H1 (cell line): Measurements from ENCODE around the gene GRID1. TPM values are rescaled to one million over a fixed set of nuclear protein-coding genes. Genes with fewer than 3 reads are reported as not detected.
A peak's percentile ranks its signal among the peaks of the same experiment; 100 is the strongest.

ENCODE experiments used
- CTCF ChIA-PET: fragments of 300-600 bp; sonication (Branson Sonifier 250); formaldehyde crosslinking; loops from one replicate; lab custom pipeline; 2021; ENCODE audit not compliant: partially characterized antibody; lab: Charles Lee
- POLR2A ChIA-PET: fragments of 300-600 bp; sonication (Branson Sonifier 250); formaldehyde crosslinking; loops from one replicate; lab custom pipeline; 2021; ENCODE audit warnings: inconsistent platforms; ENCODE audit not compliant: partially characterized antibody; lab: Charles Lee
- DNase-seq, 2 experiments: peaks; one replicate each; pipeline versions ENCODE4 v3.0.0 to v3.0.0-alpha.2; 2010 to 2022; ENCODE audit warnings: low spot score in 2 of 2, low read depth in 1 of 2, mixed read lengths in 1 of 2
- FAIRE-seq: peaks from 2 replicates; lab custom pipeline; 2011; peaks lifted over from hg19 to GRCh38; lab: Jason Lieb, UNC
- H2AFZ ChIP-seq: 2 replicates; pipeline ENCODE4 v1.8.1; 2012; ENCODE audit warnings: low read length, inconsistent platforms
- H2AK5ac ChIP-seq: 2 replicates; pipeline ENCODE4 v1.6.1; 2013; ENCODE audit warnings: low read depth, low read length
- H2BK120ac ChIP-seq: replicated peaks from 2 replicates; pipeline ENCODE3; 2013; ENCODE audit warnings: low read depth, low read length, inconsistent platforms
- H2BK12ac ChIP-seq: 2 replicates; pipeline ENCODE4 v1.6.1; 2013; ENCODE audit warnings: low read depth, low read length
- H2BK15ac ChIP-seq: 2 replicates; pipeline ENCODE4 v1.6.1; 2013; ENCODE audit warnings: low read length
- H2BK20ac ChIP-seq: 2 replicates; pipeline ENCODE4 v1.6.1; 2013; ENCODE audit warnings: low read length
- H2BK5ac ChIP-seq: 2 replicates; pipeline ENCODE4 v1.6.1; 2013; ENCODE audit warnings: low read depth, low read length
- H3K14ac ChIP-seq: 2 replicates; pipeline ENCODE4 v1.6.1; 2013; ENCODE audit warnings: inconsistent platforms; ENCODE audit not compliant: insufficient read length
- H3K18ac ChIP-seq: 2 replicates; pipeline ENCODE4 v1.6.1; 2013; ENCODE audit warnings: low read length; ENCODE audit errors: extremely low read depth
- H3K23ac ChIP-seq: 2 replicates; pipeline ENCODE4 v1.6.1; 2013; ENCODE audit warnings: inconsistent platforms; ENCODE audit not compliant: insufficient read length
- H3K23me2 ChIP-seq: 2 replicates; pipeline ENCODE4 v1.6.1; 2013; ENCODE audit warnings: low read depth, low read length
- H3K27ac ChIP-seq: 2 replicates; pipeline ENCODE4 v1.6.1; 2011; ENCODE audit warnings: low read depth, low read length, inconsistent platforms
- H3K27me3 ChIP-seq, 4 experiments: replicated peaks in 1 of 4; 1 replicate in 1 of 4; 2 replicates in 3 of 4; pipeline versions ENCODE4 v1.6.1 to v1.8.1; 2011 to 2013; ENCODE audit warnings: low read length in 3 of 4, mild to moderate bottlenecking in 3 of 4, inconsistent platforms in 2 of 4, mixed read lengths in 2 of 4, moderate library complexity in 1 of 4; ENCODE audit not compliant: control insufficient read depth in 3 of 4, insufficient read depth in 3 of 4; ENCODE audit errors: extremely low read depth in 1 of 4
- H3K36me3 ChIP-seq, 4 experiments: 2 replicates each; pipeline versions ENCODE4 v1.6.1 to v1.8.1; 2011 to 2013; ENCODE audit warnings: mild to moderate bottlenecking in 4 of 4, low read length in 3 of 4, moderate library complexity in 2 of 4, control low read depth in 1 of 4, inconsistent platforms in 1 of 4; ENCODE audit not compliant: insufficient read depth in 4 of 4, control insufficient read depth in 2 of 4
- H3K4ac ChIP-seq: replicated peaks from 2 replicates; pipeline ENCODE3; 2013; ENCODE audit warnings: low read length, low read depth, mixed read lengths, inconsistent platforms; ENCODE audit not compliant: insufficient read length
- H3K4me1 ChIP-seq, 4 experiments: replicated peaks in 1 of 4; 1 replicate in 1 of 4; 2 replicates in 3 of 4; pipeline versions ENCODE4 v1.6.1 to v1.8.1; 2011 to 2013; ENCODE audit warnings: low read length in 3 of 4, inconsistent platforms in 2 of 4, mixed read lengths in 1 of 4; ENCODE audit not compliant: insufficient read depth in 4 of 4, control insufficient read depth in 3 of 4
- H3K4me2 ChIP-seq, 2 experiments: 2 replicates each; pipeline versions ENCODE4 v1.6.1 to v1.8.1; 2011 to 2013; ENCODE audit warnings: low read depth in 2 of 2, low read length in 2 of 2, control low read depth in 1 of 2, inconsistent platforms in 1 of 2, mild to moderate bottlenecking in 1 of 2; ENCODE audit not compliant: insufficient read depth in 1 of 2
- H3K4me3 ChIP-seq, 4 experiments: fragments of 200-600, 300-600 bp in 1 of 4; sonication (generic), shearing (Covaris generic), sonication (Bioruptor Twin) in 1 of 4; 2 replicates each; pipeline versions ENCODE4 v1.5.1 to v1.8.1; 2011 to 2016; ENCODE audit warnings: low read length in 4 of 4, low read depth in 3 of 4, control low read depth in 2 of 4, inconsistent platforms in 2 of 4, mild to moderate bottlenecking in 2 of 4, mixed read lengths in 1 of 4, moderate library complexity in 1 of 4; ENCODE audit not compliant: insufficient read depth in 2 of 4; ENCODE audit errors: extremely low read depth in 1 of 4
- H3K56ac ChIP-seq: replicated peaks from 2 replicates; pipeline ENCODE3; 2013; ENCODE audit warnings: low read depth, mild to moderate bottlenecking, mixed read lengths, low read length, inconsistent platforms; ENCODE audit not compliant: insufficient read length
- H3K79me1 ChIP-seq: 2 replicates; pipeline ENCODE4 v1.6.1; 2013; ENCODE audit warnings: low read depth, low read length, control low read depth
- H3K79me2 ChIP-seq, 2 experiments: 2 replicates each; pipeline versions ENCODE4 v1.6.1 to v1.8.1; 2012 to 2013; ENCODE audit warnings: low read length in 2 of 2, mild to moderate bottlenecking in 2 of 2, inconsistent platforms in 1 of 2; ENCODE audit not compliant: insufficient read depth in 2 of 2, control insufficient read depth in 1 of 2
- H3K9ac ChIP-seq, 4 experiments: replicated peaks in 1 of 4; 1 replicate in 1 of 4; 2 replicates in 3 of 4; pipeline versions ENCODE4 v1.6.1 to v1.8.1; 2011 to 2013; ENCODE audit warnings: low read depth in 3 of 4, low read length in 3 of 4, control low read depth in 2 of 4, mild to moderate bottlenecking in 2 of 4, moderate library complexity in 2 of 4, inconsistent platforms in 1 of 4; ENCODE audit errors: extremely low read depth in 1 of 4
- H3K9me3 ChIP-seq, 2 experiments: 2 replicates each; pipeline versions ENCODE4 v1.6.1 to v1.8.1; 2012 to 2013; ENCODE audit warnings: mild to moderate bottlenecking in 2 of 2, moderate library complexity in 2 of 2, control low read depth in 1 of 2, inconsistent platforms in 1 of 2, low read depth in 1 of 2, low read length in 1 of 2, mixed read lengths in 1 of 2; ENCODE audit not compliant: insufficient read depth in 2 of 2
- H4K20me1 ChIP-seq, 2 experiments: replicated peaks in 1 of 2; 2 replicates each; pipeline versions ENCODE3 to v1.8.1; 2011 to 2013; ENCODE audit warnings: inconsistent platforms in 2 of 2, low read length in 2 of 2, mild to moderate bottlenecking in 1 of 2; ENCODE audit not compliant: insufficient read depth in 2 of 2, control insufficient read depth in 1 of 2
- H4K5ac ChIP-seq: 2 replicates; pipeline ENCODE4 v1.6.1; 2013; ENCODE audit warnings: low read length, low read depth, mixed read lengths, inconsistent platforms; ENCODE audit not compliant: insufficient read length
- H4K8ac ChIP-seq: 2 replicates; pipeline ENCODE4 v1.8.0; 2013; ENCODE audit warnings: mild to moderate bottlenecking, moderate library complexity, low read length, inconsistent platforms; ENCODE audit not compliant: insufficient read depth; ENCODE audit errors: extremely low read depth
- H4K91ac ChIP-seq: replicated peaks from 2 replicates; pipeline ENCODE3; 2013; ENCODE audit warnings: low read length, mixed read lengths, inconsistent platforms; ENCODE audit not compliant: insufficient read length
- BACH1 ChIP-seq: IDR thresholded peaks from 2 replicates; pipeline ENCODE4 v1.6.1; 2012; ENCODE audit warnings: low read length, improper control_type of control experiment
- BCL11A ChIP-seq, 2 experiments: IDR thresholded peaks; one replicate each; pipeline ENCODE4 v1.6.1; 2011; ENCODE audit warnings: low read depth in 2 of 2, low read length in 2 of 2, mild to moderate bottlenecking in 2 of 2
- JUN ChIP-seq: IDR thresholded peaks from 2 replicates; pipeline ENCODE4 v1.6.1; 2011; ENCODE audit warnings: low read depth, mild to moderate bottlenecking, improper control_type of control experiment, low read length
- MAFK ChIP-seq: IDR thresholded peaks from 2 replicates; pipeline ENCODE4 v1.6.1; 2012; ENCODE audit warnings: low read depth, mild to moderate bottlenecking, improper control_type of control experiment, low read length
- RAD21 ChIP-seq, 2 experiments: IDR thresholded peaks in 1 of 2; conservative IDR thresholded peaks in 1 of 2; 2 replicates each; pipeline ENCODE4 v1.6.1; 2011; ENCODE audit warnings: low read depth in 2 of 2, low read length in 2 of 2, improper control_type of control experiment in 1 of 2, inconsistent platforms in 1 of 2, mild to moderate bottlenecking in 1 of 2, moderate library complexity in 1 of 2
- SIN3A ChIP-seq, 2 experiments: IDR thresholded peaks in 1 of 2; conservative IDR thresholded peaks in 1 of 2; 2 replicates each; pipeline ENCODE4 v1.6.1; 2011 to 2012; ENCODE audit warnings: low read length in 2 of 2, improper control_type of control experiment in 1 of 2, low read depth in 1 of 2, mild to moderate bottlenecking in 1 of 2
- TAF1 ChIP-seq: IDR thresholded peaks from 2 replicates; pipeline ENCODE4 v1.6.1; 2011; ENCODE audit warnings: mild to moderate bottlenecking, low read depth, low read length
- ZNF274 ChIP-seq: IDR thresholded peaks from 2 replicates; pipeline ENCODE4 v1.7.0; 2012; ENCODE audit warnings: low read length, borderline replicate concordance; ENCODE audit errors: extremely low read depth
- WGBS, 2 experiments: shearing (Covaris generic) in 1 of 2; methylation state at CpG; one replicate each; pipeline versions ENCODE4 v1.1.6 to v1.1.7; 2013 to 2015; ENCODE audit warnings: low lambda C conversion rate in 2 of 2, mixed read lengths in 2 of 2, inconsistent platforms in 1 of 2, low coverage in 1 of 2, missing lambda C conversion rate in 1 of 2; ENCODE audit not compliant: insufficient replicate concordance in 2 of 2, insufficient coverage in 1 of 2, insufficient read length in 1 of 2; ENCODE audit errors: extremely low coverage in 1 of 2, missing lambda C conversion rate in 1 of 2; 5-methylcytosine and 5-hydroxymethylcytosine counted together
- polyA plus RNA-seq, 7 experiments: library from polyadenylated mRNA; depleted of rRNA in 3 of 7; stranded (reverse) in 5 of 7; unstranded in 2 of 7; fragments of >200 nt in 5 of 7; fragments of 200-250 nt in 2 of 7; gene quantifications; 1 replicate in 5 of 7; 2 replicates in 1 of 7; 4 replicates in 1 of 7; pipeline versions ENCODE4 v1.2.1 to v1.2.3, GENCODE V29; 2011 to 2013; ENCODE audit warnings: missing spikeins in 2 of 7, mixed read lengths in 2 of 7
- total RNA-seq: library from RNA; stranded (reverse); fragmentation: NEBNext Ultra II Directional; extraction: Animal tissue kit (Norgen Biotek cat#: 25700); gene quantifications from 2 replicates; pipeline ENCODE4 v1.2.1, GENCODE V29; 2021
- TF ChIP-seq, protein P1 (sequence below), 3 experiments: IDR thresholded peaks; 1 replicate in 2 of 3; 2 replicates in 1 of 3; pipeline versions ENCODE4 v1.5.1 to v1.6.1; 2011; ENCODE audit warnings: low read length in 3 of 3, mild to moderate bottlenecking in 3 of 3, inconsistent platforms in 2 of 3, low read depth in 1 of 3, moderate library complexity in 1 of 3; ENCODE audit not compliant: insufficient read depth in 1 of 3; ENCODE audit errors: control extremely low read depth in 1 of 3

GRID1 gene
- total and polyA plus RNA-seq, 2 of the 8 experiments (the other 6 are each of a cell fraction or from before 2014, with no cell fraction given), result 0.22 to 0.30 TPM

DNA sequence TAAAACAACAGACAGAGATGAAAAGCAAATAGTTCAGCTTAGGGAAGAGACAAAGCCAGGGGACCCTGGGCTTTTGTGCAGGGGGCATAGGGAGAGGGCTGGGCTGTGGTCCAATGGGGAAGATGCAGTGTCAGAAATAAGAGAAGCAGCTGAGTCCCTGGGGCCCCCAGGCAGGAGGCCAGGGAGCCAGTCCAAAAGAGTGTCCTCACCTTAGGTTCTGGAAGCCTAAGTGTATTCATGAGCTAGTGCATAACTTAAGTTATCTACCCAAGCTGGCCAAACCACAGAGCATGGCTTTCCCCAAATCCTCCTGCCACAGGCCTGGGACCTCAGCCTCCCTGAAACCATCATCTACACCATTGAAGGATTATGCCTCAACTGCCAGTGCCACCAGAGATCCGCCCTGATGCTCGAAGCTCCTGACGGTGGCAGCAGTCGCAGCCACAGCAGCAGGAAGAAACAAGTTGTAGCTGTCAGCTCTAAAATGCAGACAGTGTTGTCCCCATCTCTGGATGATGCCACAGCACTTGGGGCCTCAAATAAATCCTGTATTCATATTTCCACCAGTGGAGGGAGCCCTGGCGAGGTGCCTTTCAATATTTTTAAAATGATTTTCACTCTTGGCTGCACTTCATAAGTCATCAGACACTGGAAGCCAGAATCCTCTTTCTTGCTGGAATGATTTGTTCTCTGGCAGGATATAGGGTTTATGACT lies 574.6 kb downstream of the GRID1 start:
- Histone ChIP-seq H3K4me2 (no peak overlapping the region), H3K36me3 (no peaks in the 10 kb centered on the region), H3K4ac (no peak overlapping the region), H3K4me1 (no peaks in the 10 kb centered on the region), H3K27ac (no peak overlapping the region), H2BK120ac (no peak overlapping the region), H3K9ac (no peak overlapping the region), H3K4me3 (no peak overlapping the region), H3K79me1 (no peaks in the 10 kb centered on the region), H4K5ac (no peak overlapping the region), H3K23ac (no peak overlapping the region), H3K79me2 (no peaks in the 10 kb centered on the region), H2BK15ac (no peak overlapping the region), H2AK5ac (no peak overlapping the region), H4K20me1 (no peaks in the 10 kb centered on the region), H4K8ac (no peak overlapping the region), H2BK12ac (no peak overlapping the region), H3K27me3 (no peaks in the 10 kb centered on the region), H3K9me3 (no peaks in the 10 kb centered on the region), H4K91ac (no peak overlapping the region), H2BK20ac (no peak overlapping the region), H3K23me2 (no peaks in the 10 kb centered on the region), H2AFZ (no peak overlapping the region), H3K56ac (no peak overlapping the region), H2BK5ac (no peak overlapping the region), H3K14ac (no peak overlapping the region), H3K18ac (no peak overlapping the region)
- POLR2A ChIA-PET, result interaction anchor here (1.3 kb wide), 1 partner anchor 279 kb away, joined by 3 read pairs; no protein-coding TSS in a partner anchor
- DNase-seq, result no peak
- FAIRE-seq, result no peak
- CTCF ChIA-PET, result interaction anchor here (0.5 to 2.4 kb wide), 15 partner anchors 8 to 753 kb away, joined by 3 to 8 read pairs (median 3); no protein-coding TSS in a partner anchor
- WGBS, 2 experiments, result 90% methylated on average over 5 of the region's 5 CpGs; no CpG with 5 or more reads in 1 of the 2 experiments
- TF ChIP-seq, protein P1, sequence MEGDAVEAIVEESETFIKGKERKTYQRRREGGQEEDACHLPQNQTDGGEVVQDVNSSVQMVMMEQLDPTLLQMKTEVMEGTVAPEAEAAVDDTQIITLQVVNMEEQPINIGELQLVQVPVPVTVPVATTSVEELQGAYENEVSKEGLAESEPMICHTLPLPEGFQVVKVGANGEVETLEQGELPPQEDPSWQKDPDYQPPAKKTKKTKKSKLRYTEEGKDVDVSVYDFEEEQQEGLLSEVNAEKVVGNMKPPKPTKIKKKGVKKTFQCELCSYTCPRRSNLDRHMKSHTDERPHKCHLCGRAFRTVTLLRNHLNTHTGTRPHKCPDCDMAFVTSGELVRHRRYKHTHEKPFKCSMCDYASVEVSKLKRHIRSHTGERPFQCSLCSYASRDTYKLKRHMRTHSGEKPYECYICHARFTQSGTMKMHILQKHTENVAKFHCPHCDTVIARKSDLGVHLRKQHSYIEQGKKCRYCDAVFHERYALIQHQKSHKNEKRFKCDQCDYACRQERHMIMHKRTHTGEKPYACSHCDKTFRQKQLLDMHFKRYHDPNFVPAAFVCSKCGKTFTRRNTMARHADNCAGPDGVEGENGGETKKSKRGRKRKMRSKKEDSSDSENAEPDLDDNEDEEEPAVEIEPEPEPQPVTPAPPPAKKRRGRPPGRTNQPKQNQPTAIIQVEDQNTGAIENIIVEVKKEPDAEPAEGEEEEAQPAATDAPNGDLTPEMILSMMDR (IDR thresholded peaks at IDR 0.05; ENCODE audit: control extremely low read depth in 1 of 3, insufficient read depth in 1 of 3, low read depth in 1 of 3, low read length in 3 of 3), result peak in 2 of 3 experiments; percentile 6 to 10; a peak in 1 of 4 replicates
- TF ChIP-seq BCL11A (IDR thresholded peaks at IDR 0.05; ENCODE audit: low read depth in 2 of 2, low read length in 2 of 2), result no peak
- TF ChIP-seq MAFK, result no peak
- TF ChIP-seq TAF1, result no peak
- no peak for TF ChIP-seq ZNF274
- no peak for TF ChIP-seq JUN
- no peak for TF ChIP-seq BACH1
- TF ChIP-seq RAD21 (IDR thresholded peaks at IDR 0.05 in 1 of 2, conservative IDR thresholded peaks at IDR 0.05 in 1 of 2; ENCODE audit: low read depth in 2 of 2, low read length in 2 of 2), result peak in 1 of 2 experiments; percentile 36; a peak in 2 of 4 replicates
- no peak for TF ChIP-seq SIN3A (conservative IDR thresholded peaks at IDR 0.05 in 1 of 2, IDR thresholded peaks at IDR 0.05 in 1 of 2; ENCODE audit: low read depth in 1 of 2, low read length in 2 of 2)
